Measurements from ENCODE around the gene PBX1.

Gene PBX1

DNA sequence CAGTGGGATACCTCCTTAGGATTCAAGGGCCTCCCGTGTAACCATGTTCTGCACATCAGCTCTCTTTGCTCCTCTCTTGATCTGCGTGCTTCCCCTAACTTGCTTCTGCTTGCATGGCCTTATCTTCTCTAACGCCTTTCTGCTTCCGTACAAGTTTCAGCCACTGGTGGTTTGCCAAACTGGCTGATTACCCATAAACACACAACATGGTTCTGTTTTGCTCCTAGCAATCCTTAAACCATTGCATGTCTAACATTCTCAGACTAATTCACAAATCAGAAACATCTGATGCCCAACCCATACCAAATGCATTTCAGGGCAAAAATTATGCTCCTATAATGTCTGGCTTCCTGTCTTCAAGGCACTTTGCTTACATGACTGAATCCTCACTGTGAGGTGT is 166.4 kb downstream of the PBX1 start:
- DNase-seq (ENCODE audit: low spot score), result peak; percentile 65

DNA sequence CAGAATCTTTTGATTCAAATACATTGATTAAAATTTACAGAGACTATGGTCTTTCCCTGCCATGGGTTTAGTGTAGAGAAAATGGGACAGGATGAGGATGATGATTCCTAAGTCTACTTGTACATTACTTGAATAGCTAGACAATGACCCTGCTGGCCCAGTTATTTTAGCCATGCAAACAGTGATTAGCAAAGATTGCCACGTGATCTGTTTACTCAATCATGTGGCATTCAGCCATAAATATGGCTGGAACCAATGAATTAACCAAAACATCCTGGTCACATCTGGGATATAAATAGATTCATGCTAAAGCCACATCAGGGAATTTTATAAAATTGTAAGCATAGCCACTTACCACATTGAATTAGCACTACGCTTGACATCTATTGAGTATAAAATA is 167.3 kb downstream of the PBX1 start:
- peak; percentile 73 for DNase-seq (ENCODE audit: low spot score)

- no peak for DNase-seq (ENCODE audit: low spot score)
Measured at GRCh38 chr1:164728719-164729118, 169.7 kb downstream of the PBX1 start.

DNA sequence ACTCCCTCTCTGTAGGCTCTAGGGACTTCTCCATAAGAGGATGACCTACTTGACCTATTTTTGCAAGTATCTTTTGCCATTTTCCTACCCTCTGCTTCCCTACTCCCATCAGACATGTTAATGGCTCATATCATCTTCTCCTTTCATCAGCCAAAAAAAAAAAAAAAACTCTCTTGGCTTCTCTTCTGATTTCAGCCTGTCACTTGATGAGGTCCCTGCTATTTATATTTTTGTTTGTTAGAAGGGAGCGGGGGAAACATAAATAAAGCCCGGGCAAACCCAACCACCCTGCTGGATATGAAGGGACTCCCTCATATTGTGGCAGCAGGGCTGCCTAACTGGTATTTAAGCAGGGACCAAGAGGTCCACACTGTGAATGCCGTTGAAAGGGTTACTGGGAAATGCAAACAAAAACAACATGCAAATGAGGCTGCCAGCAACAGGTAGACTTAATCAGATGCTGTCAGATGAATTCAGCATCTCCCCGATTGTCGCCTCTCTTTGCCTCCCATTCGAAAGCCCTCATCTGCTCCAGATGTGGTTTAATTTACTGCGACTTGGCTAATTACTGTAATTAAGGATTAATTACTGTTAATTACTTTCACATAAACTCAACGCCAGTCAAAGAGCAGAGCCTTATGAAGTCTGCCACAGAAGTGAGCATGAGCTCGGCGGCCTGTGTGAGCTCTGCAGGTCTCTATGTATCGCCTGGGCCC is 172.3 kb downstream of the PBX1 start:
- DNase-seq (ENCODE audit: low spot score), result no peak

- peak; percentile 41 for DNase-seq (ENCODE audit: low spot score)
Measured at GRCh38 chr1:164733070-164733469, 174.1 kb downstream of the PBX1 start.

- no peak for DNase-seq (ENCODE audit: low spot score)
Measured at GRCh38 chr1:164733734-164734133, 174.8 kb downstream of the PBX1 start.

DNA sequence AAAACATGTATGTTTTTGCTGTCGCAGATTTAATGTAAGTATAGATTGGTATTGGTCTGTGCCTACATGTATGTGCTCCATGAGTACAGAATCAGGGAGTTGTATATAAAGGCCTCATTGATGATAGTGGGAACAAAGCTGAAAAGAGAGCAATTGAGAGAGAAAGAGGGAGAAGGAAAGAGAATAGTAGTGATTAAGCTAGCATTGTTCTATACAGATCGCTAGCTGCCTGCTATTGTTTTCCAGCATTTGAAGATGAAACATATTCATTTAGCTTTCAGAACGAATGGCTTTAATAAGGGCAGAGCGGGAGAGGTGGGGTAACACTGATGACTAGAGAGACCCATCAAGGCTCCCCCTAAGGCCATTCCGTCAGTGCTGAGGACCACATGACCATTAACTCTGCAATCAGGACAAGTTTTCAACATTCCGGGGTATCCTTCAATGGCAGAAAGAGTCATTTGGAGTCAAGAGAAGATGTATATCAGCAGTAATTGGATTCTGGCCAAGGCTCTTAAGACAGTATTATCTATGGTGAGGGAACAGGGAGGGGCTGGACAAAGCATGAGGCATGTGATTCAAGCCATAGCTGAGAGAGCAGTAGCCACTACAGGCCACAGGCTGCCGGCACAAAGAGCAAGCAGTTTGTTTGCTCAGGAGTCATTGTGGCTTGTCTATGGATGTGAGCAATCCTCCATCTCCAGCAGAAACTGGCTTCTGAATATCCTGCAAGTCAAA is 176.5 kb downstream of the PBX1 start:
- no peak for DNase-seq (ENCODE audit: low spot score)

GRCh38 chr1:164736137-164736536 is 177.2 kb downstream of the PBX1 start:
- DNase-seq (ENCODE audit: low spot score), result no peak

DNA sequence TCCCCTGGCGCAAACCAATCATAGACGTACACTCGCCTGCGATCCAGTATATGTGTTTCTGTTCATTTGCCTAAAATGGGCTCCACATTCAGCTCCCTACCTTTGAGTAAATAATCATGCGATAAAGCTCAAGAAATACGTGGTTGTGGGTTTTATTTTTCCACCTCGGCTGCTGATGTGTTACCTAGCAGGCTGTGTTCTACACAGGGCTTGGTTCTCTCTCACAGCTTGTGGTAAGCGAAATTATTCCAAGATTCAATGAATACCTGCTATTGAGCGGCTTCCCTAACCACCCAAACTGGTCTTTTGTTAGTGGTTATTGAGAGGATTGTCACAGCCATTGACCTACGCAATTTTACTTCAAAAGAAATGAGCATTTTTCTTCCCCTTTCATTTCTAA is 180.2 kb downstream of the PBX1 start:
- DNase-seq (ENCODE audit: low spot score), result no peak

DNA sequence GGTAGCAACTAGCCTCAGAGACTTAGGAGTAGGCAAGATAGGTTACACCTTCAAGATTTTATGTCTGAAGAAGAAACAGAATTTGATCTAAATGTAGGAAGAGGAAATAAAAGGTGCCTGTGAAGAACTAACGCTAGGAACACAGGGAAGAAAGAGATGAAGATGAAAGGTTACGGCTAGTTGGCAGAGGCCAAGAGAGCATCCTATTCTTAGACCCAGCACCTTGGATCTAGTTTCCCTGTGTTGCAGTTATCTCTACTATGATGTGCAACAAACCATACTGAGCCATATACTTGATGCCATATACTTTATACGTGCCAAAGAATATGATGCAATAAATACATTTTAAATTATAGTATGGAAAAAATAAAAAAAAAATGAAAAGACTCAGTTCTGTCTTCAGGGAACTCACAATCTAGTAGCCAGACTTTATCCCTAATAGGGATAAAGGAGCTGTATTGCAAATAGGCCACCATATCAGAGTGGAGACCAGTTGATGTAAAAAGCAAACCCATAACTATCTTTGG is 181.1 kb downstream of the PBX1 start:
- DNase-seq (ENCODE audit: low spot score), result no peak

GRCh38 chr1:164742745-164743144 is 183.8 kb downstream of the PBX1 start:
- DNase-seq (ENCODE audit: low spot score), result no peak

- no peak for DNase-seq (ENCODE audit: low spot score)
Measured at GRCh38 chr1:164743976-164744375, 185.0 kb downstream of the PBX1 start.

GRCh38 chr1:164745736-164746135 is 186.8 kb downstream of the PBX1 start:
- no peak for DNase-seq (ENCODE audit: low spot score)

DNA sequence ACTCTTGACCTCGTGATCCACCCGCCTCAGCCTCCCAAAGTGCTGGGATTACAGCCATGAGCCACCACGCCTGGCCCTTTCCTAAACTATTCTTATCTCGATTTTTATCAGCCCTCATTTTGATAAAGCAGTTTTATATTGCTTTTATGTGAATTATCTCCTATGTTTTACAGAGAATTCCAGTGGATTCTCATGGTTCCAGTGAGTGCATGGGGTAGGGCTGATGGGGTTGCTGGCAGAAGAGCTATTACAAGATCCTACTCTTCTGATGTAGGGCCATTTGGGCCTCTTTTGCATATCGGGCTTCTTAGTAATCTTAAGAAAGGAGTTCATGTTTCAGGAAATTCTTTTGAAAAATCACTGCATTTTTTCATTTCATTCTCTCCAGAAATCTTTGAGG is 187.6 kb downstream of the PBX1 start:
- no peak for DNase-seq (ENCODE audit: low spot score)

GRCh38 chr1:164748253-164748899 is 189.4 kb downstream of the PBX1 start:
- peak; percentile 68 for DNase-seq (ENCODE audit: low spot score)

DNA sequence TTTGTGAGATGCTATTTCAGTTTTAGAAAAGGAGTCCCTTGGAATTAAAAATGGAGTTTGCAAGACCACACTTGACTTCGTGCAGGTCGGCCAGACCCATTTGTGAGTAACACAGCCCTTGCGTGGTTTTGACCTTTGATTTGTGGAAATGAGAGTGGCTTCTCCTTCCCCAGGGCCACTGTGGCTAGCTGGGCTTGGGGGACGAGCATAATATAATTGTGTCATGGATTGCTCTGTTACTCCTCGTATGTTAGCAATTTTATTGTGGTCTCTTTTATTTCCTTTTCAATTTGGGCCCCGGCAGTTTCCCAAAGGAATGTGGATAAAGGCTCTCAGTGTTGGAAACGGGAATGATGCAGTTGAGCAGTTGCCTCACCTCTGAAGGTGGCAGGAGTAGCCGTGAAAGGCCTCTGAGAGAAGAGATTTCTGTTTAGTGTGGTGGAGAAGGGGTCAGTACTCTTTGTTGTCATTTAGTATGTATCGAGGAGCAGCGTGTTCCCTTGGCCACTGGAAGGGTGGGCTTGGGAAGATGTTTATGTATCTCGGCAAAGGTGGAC is 194.6 kb downstream of the PBX1 start:
- DNase-seq (ENCODE audit: low spot score), result peak; percentile 30

GRCh38 chr1:164754088-164754600 is 195.2 kb downstream of the PBX1 start:
- DNase-seq (ENCODE audit: low spot score), result peak; percentile 52

DNA sequence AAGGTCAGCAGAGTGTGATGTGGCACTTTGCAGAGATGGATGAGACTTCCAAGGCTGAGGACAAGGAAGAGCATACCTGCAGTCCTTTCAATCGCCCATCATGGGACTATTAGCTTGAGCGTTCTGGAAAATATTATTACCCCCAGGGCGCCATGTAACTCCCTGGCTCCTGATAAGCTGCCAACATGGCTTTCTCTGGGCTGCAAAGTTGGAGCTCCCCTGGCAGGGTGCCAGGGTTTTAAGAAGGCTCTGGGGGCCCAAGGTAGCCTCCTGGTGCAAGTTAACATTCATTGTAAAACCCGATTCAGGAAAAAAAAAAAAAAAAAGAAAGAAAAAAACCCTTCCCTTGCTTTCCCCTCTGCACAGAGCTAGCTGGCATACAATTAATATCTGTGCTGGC is 196.7 kb downstream of the PBX1 start:
- no peak for DNase-seq (ENCODE audit: low spot score)

DNA sequence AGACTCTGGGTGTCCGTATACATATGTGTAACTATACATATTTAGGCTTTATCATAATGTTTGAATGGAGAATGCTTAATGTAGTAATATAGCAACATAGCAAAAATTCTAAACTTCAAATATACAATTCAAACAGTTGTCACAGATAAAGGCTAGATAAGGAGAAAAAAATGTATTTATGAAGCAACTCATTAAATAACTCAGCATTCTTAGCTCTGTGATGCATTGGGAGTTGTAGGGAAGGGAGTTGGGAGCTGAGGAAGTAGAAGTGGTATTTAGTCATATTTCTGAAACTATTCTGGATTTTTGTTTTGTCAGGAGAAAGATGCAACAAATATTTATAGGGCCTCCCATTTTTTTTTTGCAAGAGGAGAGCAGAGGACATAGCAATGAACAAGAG is 197.8 kb downstream of the PBX1 start:
- DNase-seq (ENCODE audit: low spot score), result no peak

- DNase-seq (ENCODE audit: low spot score), result no peak
Measured at GRCh38 chr1:164757625-164758024, 198.6 kb downstream of the PBX1 start.

GRCh38 chr1:164759144-164759920 is 200.3 kb downstream of the PBX1 start:
- DNase-seq (ENCODE audit: low spot score), result no peak

Data from AG20443 (cell line).